ENCODE results near the gene SSBP3.

The SSBP3 gene

GRCh38 chr1:54287801-54288211 lies 118.4 kb downstream of the SSBP3 start:
- peak overlapping the region; percentile 37 for H3K4me3 Mint-ChIP-seq
- DNase-seq: no peak
- H3K9me3 Mint-ChIP-seq: no peaks in the 10 kb centered on the region
- H3K27me3 Mint-ChIP-seq: no peaks in the 10 kb centered on the region
- H3K4me1 Mint-ChIP-seq (ENCODE audit: low read depth): peaks cover 97% of the 10 kb centered on the region
- H3K36me3 Mint-ChIP-seq (ENCODE audit: low read depth): no peaks in the 10 kb centered on the region
- peak overlapping the region; percentile 89 for H3K27ac Mint-ChIP-seq

- H3K27me3 Mint-ChIP-seq: no peaks in the 10 kb centered on the region
- peaks cover 97% of the 10 kb centered on the region for H3K4me1 Mint-ChIP-seq (ENCODE audit: low read depth)
- no peaks in the 10 kb centered on the region for H3K36me3 Mint-ChIP-seq (ENCODE audit: low read depth)
Measured at GRCh38 chr1:54287176-54287650, 119.0 kb downstream of the SSBP3 start.

GRCh38 chr1:54285815-54286345 lies 120.3 kb downstream of the SSBP3 start:
- Mint-ChIP-seq H3K36me3 (ENCODE audit: low read depth) (no peaks in the 10 kb centered on the region), H3K9me3 (no peaks in the 10 kb centered on the region), H3K27ac (peak overlapping the region; percentile 89), H3K27me3 (no peaks in the 10 kb centered on the region), H3K4me3 (peak overlapping the region; percentile 70), H3K4me1 (ENCODE audit: low read depth) (peaks cover 93% of the 10 kb centered on the region)
- no peak for DNase-seq

More at GRCh38 chr1:54287176-54287650, 119.0 kb downstream of the SSBP3 start:
- DNase-seq: peak; percentile 76
- H3K9me3 Mint-ChIP-seq: no peaks in the 10 kb centered on the region
- peak overlapping the region; percentile 89 for H3K27ac Mint-ChIP-seq
- H3K4me3 Mint-ChIP-seq: peak overlapping the region; percentile 41

GRCh38 chr1:54284781-54285529 lies 121.2 kb downstream of the SSBP3 start:
- no peaks in the 10 kb centered on the region for H3K27me3 Mint-ChIP-seq
- peaks cover 9% of the 10 kb centered on the region for H3K36me3 Mint-ChIP-seq (ENCODE audit: low read depth)
- H3K4me3 Mint-ChIP-seq: peak overlapping the region; percentile 70
- H3K4me1 Mint-ChIP-seq (ENCODE audit: low read depth): peaks cover 93% of the 10 kb centered on the region
- H3K9me3 Mint-ChIP-seq: no peaks in the 10 kb centered on the region
- no peak for DNase-seq
- peak overlapping the region; percentile 89 for H3K27ac Mint-ChIP-seq

GRCh38 chr1:54283635-54284385 lies 122.4 kb downstream of the SSBP3 start:
- Mint-ChIP-seq H3K4me3 (peak overlapping the region; percentile 10), H3K4me1 (ENCODE audit: low read depth) (peaks cover 87% of the 10 kb centered on the region), H3K27ac (peak overlapping the region; percentile 89), H3K27me3 (no peaks in the 10 kb centered on the region), H3K9me3 (no peaks in the 10 kb centered on the region), H3K36me3 (ENCODE audit: low read depth) (peaks cover 11% of the 10 kb centered on the region)
- no peak for DNase-seq

GRCh38 chr1:54282101-54282847 lies 123.9 kb downstream of the SSBP3 start:
- Mint-ChIP-seq H3K27ac (peak overlapping the region; percentile 70), H3K36me3 (ENCODE audit: low read depth) (peaks cover 15% of the 10 kb centered on the region), H3K4me3 (no peak overlapping the region), H3K4me1 (ENCODE audit: low read depth) (peaks cover 83% of the 10 kb centered on the region), H3K9me3 (no peaks in the 10 kb centered on the region), H3K27me3 (no peaks in the 10 kb centered on the region)
- no peak for DNase-seq

DNA sequence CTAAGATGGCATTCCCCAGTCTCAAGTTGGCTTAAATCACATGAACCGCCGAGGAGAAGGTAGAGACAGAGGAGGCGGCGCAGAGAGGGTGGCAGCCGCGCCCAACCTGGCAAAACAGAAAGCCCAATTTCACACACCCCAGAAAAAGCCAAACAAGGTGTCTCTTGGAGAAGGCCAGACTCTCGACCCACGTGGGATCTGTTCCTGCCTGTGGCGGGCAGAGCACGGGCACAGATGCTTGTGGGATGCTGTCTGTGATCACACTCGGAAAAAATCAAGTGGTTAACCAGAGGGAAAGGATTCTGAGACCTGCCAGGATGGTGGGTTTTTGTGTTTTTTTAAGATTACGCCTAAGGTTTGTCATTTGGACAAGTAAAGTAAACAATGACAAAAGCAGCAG lies 125.5 kb downstream of the SSBP3 start:
- peaks cover 76% of the 10 kb centered on the region for H3K4me1 Mint-ChIP-seq (ENCODE audit: low read depth)
- no peaks in the 10 kb centered on the region for H3K27me3 Mint-ChIP-seq
- H3K36me3 Mint-ChIP-seq (ENCODE audit: low read depth): peaks cover 21% of the 10 kb centered on the region
- DNase-seq: no peak
- no peaks in the 10 kb centered on the region for H3K9me3 Mint-ChIP-seq
- no peak overlapping the region for H3K4me3 Mint-ChIP-seq
- H3K27ac Mint-ChIP-seq: peak overlapping the region; percentile 78

DNA sequence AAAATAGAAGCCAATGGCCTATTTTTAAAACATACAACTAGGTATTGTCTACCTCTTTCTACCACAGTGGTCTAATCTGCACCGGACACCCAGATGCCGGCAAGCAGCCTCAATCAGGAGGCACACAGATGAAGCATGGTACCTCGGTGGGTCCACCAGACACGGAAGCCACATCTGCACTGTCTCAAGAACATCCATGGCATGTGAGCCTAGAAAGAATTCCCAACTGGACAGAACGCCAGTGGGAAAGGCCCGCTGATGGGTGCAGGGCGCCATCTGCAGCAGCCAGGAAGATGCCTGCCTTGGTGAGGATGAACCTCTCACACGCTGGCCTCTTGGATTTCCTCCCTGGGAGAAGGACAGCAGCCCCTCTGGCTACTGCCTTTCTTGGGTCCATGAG lies 126.7 kb downstream of the SSBP3 start:
- DNase-seq: no peak
- Mint-ChIP-seq H3K4me3 (no peak overlapping the region), H3K9me3 (no peaks in the 10 kb centered on the region), H3K27ac (peak overlapping the region; percentile 53), H3K36me3 (ENCODE audit: low read depth) (peaks cover 21% of the 10 kb centered on the region), H3K27me3 (no peaks in the 10 kb centered on the region), H3K4me1 (ENCODE audit: low read depth) (peaks cover 74% of the 10 kb centered on the region)

DNA sequence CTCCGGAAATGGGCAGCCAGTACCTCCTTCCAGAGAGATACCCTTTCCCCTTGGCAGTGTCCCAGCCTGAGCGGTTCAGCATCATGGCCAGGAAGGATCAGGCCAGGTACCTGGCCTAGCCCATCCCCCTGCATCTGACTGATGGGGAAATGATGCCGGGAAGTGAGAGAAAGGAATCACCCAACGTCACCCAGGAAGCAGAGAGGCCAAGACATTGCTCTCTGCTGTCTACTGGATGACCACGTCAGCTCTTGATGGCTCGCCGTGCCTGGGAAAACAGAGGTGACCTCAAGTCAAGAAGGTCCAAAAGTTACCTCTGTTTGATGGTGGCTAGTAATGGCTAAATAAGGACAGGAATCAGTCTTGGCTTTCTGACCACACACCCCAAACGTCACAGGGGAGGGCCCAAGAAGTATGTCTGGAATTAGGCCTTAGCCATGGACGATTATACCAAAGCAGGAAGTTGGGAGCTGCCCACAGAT lies 127.2 kb downstream of the SSBP3 start:
- DNase-seq: no peak
- peaks cover 70% of the 10 kb centered on the region for H3K4me1 Mint-ChIP-seq (ENCODE audit: low read depth)
- no peak overlapping the region for H3K27ac Mint-ChIP-seq
- H3K4me3 Mint-ChIP-seq: no peak overlapping the region
- no peaks in the 10 kb centered on the region for H3K27me3 Mint-ChIP-seq
- no peaks in the 10 kb centered on the region for H3K9me3 Mint-ChIP-seq
- peaks cover 21% of the 10 kb centered on the region for H3K36me3 Mint-ChIP-seq (ENCODE audit: low read depth)

GRCh38 chr1:54277451-54278341 lies 128.5 kb downstream of the SSBP3 start:
- peaks cover 64% of the 10 kb centered on the region for H3K4me1 Mint-ChIP-seq (ENCODE audit: low read depth)
- no peaks in the 10 kb centered on the region for H3K27me3 Mint-ChIP-seq
- DNase-seq: no peak
- H3K27ac Mint-ChIP-seq: peak overlapping the region; percentile 86
- H3K36me3 Mint-ChIP-seq (ENCODE audit: low read depth): peaks cover 21% of the 10 kb centered on the region
- H3K4me3 Mint-ChIP-seq: peak overlapping the region; percentile 10
- no peaks in the 10 kb centered on the region for H3K9me3 Mint-ChIP-seq

- Mint-ChIP-seq H3K9me3 (no peaks in the 10 kb centered on the region), H3K27ac (peak overlapping the region; percentile 86), H3K4me1 (ENCODE audit: low read depth) (peaks cover 60% of the 10 kb centered on the region), H3K4me3 (no peak overlapping the region), H3K36me3 (ENCODE audit: low read depth) (peaks cover 21% of the 10 kb centered on the region), H3K27me3 (no peaks in the 10 kb centered on the region)
- DNase-seq: no peak
Measured at GRCh38 chr1:54276617-54277450, 129.4 kb downstream of the SSBP3 start.

- Mint-ChIP-seq H3K9me3 (no peaks in the 10 kb centered on the region), H3K27ac (peak overlapping the region; percentile 32), H3K4me1 (ENCODE audit: low read depth) (peaks cover 50% of the 10 kb centered on the region), H3K36me3 (ENCODE audit: low read depth) (peaks cover 16% of the 10 kb centered on the region), H3K4me3 (no peak overlapping the region), H3K27me3 (no peaks in the 10 kb centered on the region)
- no peak for DNase-seq
Measured at GRCh38 chr1:54275349-54275748, 130.8 kb downstream of the SSBP3 start.

GRCh38 chr1:54274881-54275280 lies 131.3 kb downstream of the SSBP3 start:
- no peak overlapping the region for H3K4me3 Mint-ChIP-seq
- H3K27ac Mint-ChIP-seq: peak overlapping the region; percentile 23
- H3K4me1 Mint-ChIP-seq (ENCODE audit: low read depth): peaks cover 45% of the 10 kb centered on the region
- H3K36me3 Mint-ChIP-seq (ENCODE audit: low read depth): peaks cover 11% of the 10 kb centered on the region
- H3K27me3 Mint-ChIP-seq: no peaks in the 10 kb centered on the region
- no peaks in the 10 kb centered on the region for H3K9me3 Mint-ChIP-seq
- DNase-seq: no peak

Measured in activated T-cell treated with anti-CD3 and anti-CD28 coated beads, Interleukin-2, amount 50 U/mL, for 24 hours (primary cell).